ENCODE data around the gene LARP4B.

Gene LARP4B

GRCh38 chr10:966466-967235 is 35.1 kb upstream of the LARP4B start:
- no peak for TF ChIP-seq CTCF (IDR thresholded peaks at IDR 0.05; ENCODE audit: control insufficient read depth, insufficient read depth, low read depth, low read length, missing control alignments)
- H3K4me3 ChIP-seq (ENCODE audit: control insufficient read depth, low read depth, low read length) = no peak overlapping the region
- no peak for DNase-seq (ENCODE audit: low read depth)

- TF ChIP-seq CTCF (IDR thresholded peaks at IDR 0.05; ENCODE audit: control insufficient read depth, insufficient read depth, low read depth, low read length, missing control alignments) = no peak
Observed at GRCh38 chr10:964988-965417, 33.5 kb upstream of the LARP4B start.

GRCh38 chr10:964321-964987 is 32.9 kb upstream of the LARP4B start:
- DNase-seq (ENCODE audit: low read depth) = no peak
- H3K4me3 ChIP-seq (ENCODE audit: control insufficient read depth, low read depth, low read length) = no peak overlapping the region
- TF ChIP-seq CTCF (IDR thresholded peaks at IDR 0.05; ENCODE audit: control insufficient read depth, insufficient read depth, low read depth, low read length, missing control alignments) = no peak

More at GRCh38 chr10:964988-965417, 33.5 kb upstream of the LARP4B start:
- no peak overlapping the region for H3K4me3 ChIP-seq (ENCODE audit: control insufficient read depth, low read depth, low read length)
- DNase-seq (ENCODE audit: low read depth) = no peak

GRCh38 chr10:963655-964054 is 32.1 kb upstream of the LARP4B start:
- no peak for TF ChIP-seq CTCF (IDR thresholded peaks at IDR 0.05; ENCODE audit: control insufficient read depth, insufficient read depth, low read depth, low read length, missing control alignments)
- DNase-seq (ENCODE audit: low read depth) = no peak
- no peak overlapping the region for H3K4me3 ChIP-seq (ENCODE audit: control insufficient read depth, low read depth, low read length)

GRCh38 chr10:963186-963585 is 31.7 kb upstream of the LARP4B start:
- TF ChIP-seq CTCF (IDR thresholded peaks at IDR 0.05; ENCODE audit: control insufficient read depth, insufficient read depth, low read depth, low read length, missing control alignments) = no peak
- H3K4me3 ChIP-seq (ENCODE audit: control insufficient read depth, low read depth, low read length) = no peak overlapping the region
- DNase-seq (ENCODE audit: low read depth) = no peak

GRCh38 chr10:962342-962741 is 30.8 kb upstream of the LARP4B start:
- H3K4me3 ChIP-seq (ENCODE audit: control insufficient read depth, low read depth, low read length) = no peak overlapping the region
- no peak for TF ChIP-seq CTCF (IDR thresholded peaks at IDR 0.05; ENCODE audit: control insufficient read depth, insufficient read depth, low read depth, low read length, missing control alignments)
- no peak for DNase-seq (ENCODE audit: low read depth)

Data from AG09309 (cell line).